AG10803 (cell line): Measurements from ENCODE around the gene NAP1L3.

ENCODE experiments used
- DNase-seq: peaks from one replicate; pipeline ENCODE4 v3.0.0; 2010; ENCODE audit warnings: low read depth
- H3K4me3 ChIP-seq: 2 replicates; pipeline ENCODE4 v1.5.1; 2011; ENCODE audit warnings: mild to moderate bottlenecking, low read length, control low read depth
- TF ChIP-seq, protein P1 (sequence below): conservative IDR thresholded peaks from 2 replicates; pipeline ENCODE4 v1.5.1; 2011; ENCODE audit warnings: mild to moderate bottlenecking, low read length, control low read depth, inconsistent platforms

Gene NAP1L3

DNA sequence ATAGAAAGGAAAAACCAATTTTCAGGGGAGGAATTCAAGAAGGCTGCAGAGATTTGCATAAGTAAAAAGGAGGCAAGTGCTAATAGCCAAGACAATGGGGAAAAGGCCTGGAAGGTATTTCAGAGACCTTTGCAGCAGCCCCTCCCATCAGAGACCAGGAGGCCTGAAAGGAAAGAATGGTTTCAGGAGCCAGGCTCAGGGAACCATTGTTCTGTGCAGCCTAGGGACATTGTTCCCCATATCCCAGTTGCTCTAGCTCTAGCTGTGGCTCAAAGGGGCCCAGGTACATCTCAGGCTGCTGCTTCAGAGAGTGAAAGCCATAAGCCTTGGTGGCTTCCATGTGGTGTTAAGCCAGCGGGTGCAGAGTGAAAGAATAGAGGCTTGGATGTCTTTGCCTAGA, 24.0 kb downstream of the NAP1L3 start:
- DNase-seq: no peak
- no peak overlapping the region for H3K4me3 ChIP-seq
- TF ChIP-seq, protein P1, sequence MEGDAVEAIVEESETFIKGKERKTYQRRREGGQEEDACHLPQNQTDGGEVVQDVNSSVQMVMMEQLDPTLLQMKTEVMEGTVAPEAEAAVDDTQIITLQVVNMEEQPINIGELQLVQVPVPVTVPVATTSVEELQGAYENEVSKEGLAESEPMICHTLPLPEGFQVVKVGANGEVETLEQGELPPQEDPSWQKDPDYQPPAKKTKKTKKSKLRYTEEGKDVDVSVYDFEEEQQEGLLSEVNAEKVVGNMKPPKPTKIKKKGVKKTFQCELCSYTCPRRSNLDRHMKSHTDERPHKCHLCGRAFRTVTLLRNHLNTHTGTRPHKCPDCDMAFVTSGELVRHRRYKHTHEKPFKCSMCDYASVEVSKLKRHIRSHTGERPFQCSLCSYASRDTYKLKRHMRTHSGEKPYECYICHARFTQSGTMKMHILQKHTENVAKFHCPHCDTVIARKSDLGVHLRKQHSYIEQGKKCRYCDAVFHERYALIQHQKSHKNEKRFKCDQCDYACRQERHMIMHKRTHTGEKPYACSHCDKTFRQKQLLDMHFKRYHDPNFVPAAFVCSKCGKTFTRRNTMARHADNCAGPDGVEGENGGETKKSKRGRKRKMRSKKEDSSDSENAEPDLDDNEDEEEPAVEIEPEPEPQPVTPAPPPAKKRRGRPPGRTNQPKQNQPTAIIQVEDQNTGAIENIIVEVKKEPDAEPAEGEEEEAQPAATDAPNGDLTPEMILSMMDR: no peak

DNA sequence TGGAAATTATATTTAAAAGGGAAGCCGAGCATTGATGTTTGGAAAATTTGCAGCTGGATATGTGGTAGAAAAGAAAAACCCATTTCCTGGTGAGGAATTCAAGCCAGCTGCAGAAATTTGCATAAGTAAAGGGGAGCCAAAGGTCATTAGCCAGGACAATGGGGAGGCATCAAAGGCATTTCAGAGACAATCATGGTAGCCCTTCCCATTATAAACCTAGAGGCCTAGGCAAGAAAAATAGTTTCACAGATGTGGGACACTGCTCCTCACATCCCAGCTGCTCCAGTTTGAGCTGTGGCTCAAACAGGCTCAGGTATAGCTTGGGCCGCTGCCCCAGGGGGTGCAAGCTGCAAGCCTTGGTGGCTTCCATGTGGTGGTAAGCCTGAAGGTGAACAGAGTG, 35.8 kb downstream of the NAP1L3 start:
- TF ChIP-seq, protein P1: no peak
- DNase-seq: no peak
- no peak overlapping the region for H3K4me3 ChIP-seq
